Astrocyte of the cerebellum (primary cell): ENCODE results near the gene CHIT1.

Source experiments
- DNase-seq: peaks from one replicate; pipeline ENCODE4 v3.0.0-alpha.2; 2011; ENCODE audit warnings: low read depth
- H3K4me3 ChIP-seq: 2 replicates; pipeline ENCODE4 v1.5.1; 2011; ENCODE audit warnings: mild to moderate bottlenecking, low read depth, low read length, moderate library complexity
- CTCF ChIP-seq: IDR thresholded peaks from 2 replicates; pipeline ENCODE4 v1.5.1; 2012; ENCODE audit warnings: low read length, low read depth, moderate library complexity, mild to moderate bottlenecking; ENCODE audit errors: missing control alignments
- in situ Hi-C: cut with HindIII; loops from 2 replicates; pipeline ENCODE4 v1.10.0; 2017; ENCODE audit warnings: low sequenced_read_pairs

CHIT1 gene

GRCh38 chr1:203187304-203187685 lies 42.2 kb downstream of the CHIT1 start:
- in situ Hi-C loops = no loop called here

GRCh38 chr1:203186446-203187303 lies 42.8 kb downstream of the CHIT1 start, which contains the start of gene CHI3L1:
TSS of gene CHI3L1 (minus strand) at chr1:203186704. CDS start at chr1:203186623, 81 bp downstream.
- no peak for DNase-seq
- TF ChIP-seq CTCF = no peak
- in situ Hi-C loops = no loop called here
- H3K4me3 ChIP-seq = no peak within 1 kb of the TSS

More at GRCh38 chr1:203187304-203187685, 42.2 kb downstream of the CHIT1 start:
- no peak overlapping the region for H3K4me3 ChIP-seq
- TF ChIP-seq CTCF = no peak
- DNase-seq = no peak

- in situ Hi-C loops = no loop called here
- no peak for TF ChIP-seq CTCF
- H3K4me3 ChIP-seq = no peak overlapping the region
- no peak for DNase-seq
Observed at GRCh38 chr1:203186091-203186445, 43.4 kb downstream of the CHIT1 start.

DNA sequence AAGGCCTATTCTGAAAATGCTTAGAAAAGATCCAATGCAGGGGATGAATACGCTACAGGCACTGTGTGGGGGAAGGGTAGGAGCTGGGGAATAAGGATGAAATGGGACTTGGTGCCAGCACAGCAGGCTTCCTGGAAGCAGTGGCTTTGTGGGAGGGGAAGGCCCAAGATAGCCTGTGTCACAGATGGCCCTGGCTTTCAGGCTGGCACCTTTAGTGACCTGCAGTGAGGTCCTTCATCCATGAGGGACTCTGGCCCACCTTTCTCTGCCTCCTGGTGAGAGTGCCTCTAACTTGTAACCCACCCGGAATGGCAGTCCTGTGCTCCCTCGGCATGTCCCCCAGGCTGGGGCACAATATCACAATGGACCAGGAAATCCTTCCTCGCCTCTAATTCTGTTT lies 43.9 kb downstream of the CHIT1 start:
- DNase-seq = no peak
- in situ Hi-C loops = no loop called here
- no peak for TF ChIP-seq CTCF
- no peak overlapping the region for H3K4me3 ChIP-seq

DNA sequence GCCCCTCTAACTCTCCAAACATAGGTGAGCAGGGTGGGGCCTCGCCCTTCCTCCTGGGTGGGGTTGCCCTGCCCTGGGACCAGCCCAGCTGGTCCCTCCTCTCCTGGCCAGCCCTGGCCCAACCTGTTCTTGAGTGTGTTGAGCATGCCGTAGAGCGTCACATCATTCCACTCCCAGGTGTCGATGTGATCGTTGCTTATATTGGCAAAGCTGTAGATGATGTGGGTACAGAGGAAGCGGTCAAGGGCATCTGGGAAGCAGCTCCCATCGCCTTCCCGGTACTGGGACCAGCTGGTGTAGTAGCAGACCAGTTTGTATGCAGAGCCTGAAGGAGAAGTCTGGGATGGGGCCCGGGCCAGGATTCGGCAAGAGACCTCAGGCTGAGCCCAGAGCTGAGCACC lies 44.4 kb downstream of the CHIT1 start:
- no peak for TF ChIP-seq CTCF

DNA sequence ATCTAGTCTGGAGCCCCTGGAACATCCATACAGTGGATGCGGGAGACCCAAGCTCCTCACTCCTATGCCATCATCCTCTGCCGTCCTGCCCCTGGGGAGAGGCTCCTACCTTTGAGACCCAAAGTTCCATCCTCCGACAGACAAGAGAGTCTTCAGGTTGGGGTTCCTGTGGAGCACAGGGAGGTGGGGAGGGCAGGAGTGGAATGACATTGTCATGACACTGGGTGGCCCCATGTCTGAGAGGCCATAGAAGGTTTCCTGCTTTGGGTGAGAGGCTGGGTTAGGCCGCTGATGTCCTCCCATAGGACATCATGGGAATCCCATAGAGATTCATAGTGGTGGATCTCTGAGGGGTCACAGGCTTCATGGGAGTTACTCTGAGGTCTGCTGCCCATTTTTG lies 45.0 kb downstream of the CHIT1 start:
- in situ Hi-C loops = no loop called here
- TF ChIP-seq CTCF = no peak
- no peak for DNase-seq
- no peak overlapping the region for H3K4me3 ChIP-seq

More for the DNA sequence above, 44.4 kb downstream of the CHIT1 start:
- DNase-seq = no peak
- in situ Hi-C loops = no loop called here
- no peak overlapping the region for H3K4me3 ChIP-seq
